HepG2 (cell line): ENCODE results near the gene CNNM1. TPM values are rescaled to one million over a fixed set of nuclear protein-coding genes. Genes with fewer than 3 reads are reported as not detected.
A peak's percentile ranks its signal among the peaks of the same experiment; 100 is the strongest.

Experiments
- ARID3A ChIP-seq: IDR thresholded peaks from 2 replicates; pipeline ENCODE4 v1.6.1; 2012; ENCODE audit warnings: low read depth, low read length, improper control_type of control experiment
- CCDC6 ChIP-seq: sonication (generic); formaldehyde crosslinking; IDR thresholded peaks from 2 replicates; pipeline ENCODE4 v1.8.1; 2022; ENCODE audit warnings: mild to moderate bottlenecking, missing genetic modification reagents, moderate library complexity
- EP300 ChIP-seq, 3 experiments: sonication (generic) in 1 of 3; formaldehyde crosslinking in 1 of 3; IDR thresholded peaks; 2 replicates each; pipeline versions ENCODE4 v1.5.1 to v1.6.1; 2011 to 2020; ENCODE audit warnings: low read depth in 2 of 3, low read length in 2 of 3, borderline replicate concordance in 1 of 3, improper control_type of control experiment in 1 of 3, mild to moderate bottlenecking in 1 of 3, missing genetic modification reagents in 1 of 3, moderate library complexity in 1 of 3
- FOSL2 ChIP-seq: sonication (generic); formaldehyde crosslinking; IDR thresholded peaks from 2 replicates; pipeline ENCODE4 v1.4.0; 2020; ENCODE audit warnings: missing genetic modification reagents
- FOXA3 ChIP-seq: IDR thresholded peaks from 2 replicates; pipeline ENCODE4 v1.6.1; 2016; ENCODE audit warnings: missing genetic modification reagents, missing compliant biosample characterization
- FOXM1 ChIP-seq: sonication (generic); formaldehyde crosslinking; IDR thresholded peaks from 2 replicates; pipeline ENCODE4 v1.5.0; 2020; ENCODE audit warnings: missing genetic modification reagents
- JUN ChIP-seq: sonication (generic); formaldehyde crosslinking; IDR thresholded peaks from 2 replicates; pipeline ENCODE4 v1.4.0; 2020; ENCODE audit warnings: mild to moderate bottlenecking, missing genetic modification reagents
- KAT7 ChIP-seq: IDR thresholded peaks from 2 replicates; pipeline ENCODE4 v1.6.1; 2018; ENCODE audit warnings: borderline replicate concordance, missing compliant biosample characterization
- MLX ChIP-seq: IDR thresholded peaks from 2 replicates; pipeline ENCODE4 v1.6.1; 2016
- MTF1 ChIP-seq: sonication (generic); formaldehyde crosslinking; IDR thresholded peaks from 2 replicates; pipeline ENCODE4 v1.5.0; 2020; ENCODE audit warnings: missing genetic modification reagents
- POGZ ChIP-seq: sonication (generic); formaldehyde crosslinking; IDR thresholded peaks from 2 replicates; pipeline ENCODE4 v1.4.0; 2020; ENCODE audit warnings: mild to moderate bottlenecking, missing genetic modification reagents
- RCOR2 ChIP-seq: IDR thresholded peaks from 2 replicates; pipeline ENCODE4 v1.6.1; 2016; ENCODE audit warnings: missing biosample characterization, missing genetic modification reagents
- THAP11 ChIP-seq: IDR thresholded peaks from 2 replicates; pipeline ENCODE4 v1.6.1; 2016; ENCODE audit warnings: missing biosample characterization, missing genetic modification reagents
- ZBED4 ChIP-seq: sonication (generic); formaldehyde crosslinking; IDR thresholded peaks from 2 replicates; pipeline ENCODE4 v1.4.0; 2020; ENCODE audit warnings: missing genetic modification reagents, borderline replicate concordance
- ZBTB1 ChIP-seq: sonication (generic); formaldehyde crosslinking; IDR thresholded peaks from 2 replicates; pipeline ENCODE4 v1.4.0; 2020; ENCODE audit warnings: missing genetic modification reagents, borderline replicate concordance
- ZBTB7A ChIP-seq: sonication (generic); formaldehyde crosslinking; IDR thresholded peaks from 2 replicates; pipeline ENCODE4 v1.8.0; 2022; ENCODE audit warnings: mild to moderate bottlenecking, missing genetic modification reagents
- ZMYM4 ChIP-seq: sonication (generic); formaldehyde crosslinking; IDR thresholded peaks from 2 replicates; pipeline ENCODE4 v1.8.1; 2023; ENCODE audit warnings: mild to moderate bottlenecking, missing genetic modification reagents
- ZNF274 ChIP-seq: sonication (generic); formaldehyde crosslinking; IDR thresholded peaks from 2 replicates; pipeline ENCODE4 v1.5.1; 2020; ENCODE audit warnings: mild to moderate bottlenecking, missing genetic modification reagents
- ZNF430 ChIP-seq: sonication (generic); formaldehyde crosslinking; IDR thresholded peaks from 2 replicates; pipeline ENCODE4 v1.9.0; 2021; ENCODE audit warnings: mild to moderate bottlenecking, missing genetic modification reagents
- polyA plus RNA-seq, 8 experiments: library from polyadenylated mRNA; depleted of rRNA in 3 of 8; stranded (reverse) in 7 of 8; unstranded in 1 of 8; fragments of >200 nt; fragmentation: Illumina TruSeq in 4 of 8; extraction: Trizol in 4 of 8; gene quantifications; 2 replicates each; pipeline versions ENCODE4 v1.2.1 to v1.2.3, GENCODE V29; 2011 to 2016; ENCODE audit warnings: low read depth in 4 of 8, missing spikeins in 1 of 8, mixed read lengths in 1 of 8; ENCODE audit not compliant: insufficient read depth in 1 of 8
- total RNA-seq, 5 experiments: library from RNA; depleted of rRNA; stranded (reverse); fragments of >200 nt; fragmentation: Illumina TruSeq; extraction: Trizol; gene quantifications; 2 replicates each; pipeline ENCODE4 v1.2.3, GENCODE V29; 2016; ENCODE audit warnings: low read depth in 1 of 5
- TF ChIP-seq, protein P1 (sequence below): sonication (generic); formaldehyde crosslinking; IDR thresholded peaks from 2 replicates; pipeline ENCODE4 v1.4.0; 2020; ENCODE audit warnings: missing genetic modification reagents
- TF ChIP-seq, protein P2 (sequence below): IDR thresholded peaks from 2 replicates; pipeline ENCODE4 v1.6.1; 2016; ENCODE audit warnings: missing genetic modification reagents, missing compliant biosample characterization
- TF ChIP-seq, protein P3 (sequence below): sonication (generic); formaldehyde crosslinking; IDR thresholded peaks from 2 replicates; pipeline ENCODE4 v1.8.1; 2023; ENCODE audit warnings: mild to moderate bottlenecking, moderate library complexity, missing genetic modification reagents

CNNM1 gene
- total and polyA plus RNA-seq, 2 of the 13 experiments (the other 11 are each of a cell fraction or from before 2014, with no cell fraction given), result 4.3 to 9.6 TPM

- 0 out of 2 replicates have a peak, but pooled peaks have one; percentile 33 for TF ChIP-seq ZBED4 (CRISPR knock-in tag)
- no peak for TF ChIP-seq FOXM1 (CRISPR knock-in tag)
- TF ChIP-seq, protein P1, sequence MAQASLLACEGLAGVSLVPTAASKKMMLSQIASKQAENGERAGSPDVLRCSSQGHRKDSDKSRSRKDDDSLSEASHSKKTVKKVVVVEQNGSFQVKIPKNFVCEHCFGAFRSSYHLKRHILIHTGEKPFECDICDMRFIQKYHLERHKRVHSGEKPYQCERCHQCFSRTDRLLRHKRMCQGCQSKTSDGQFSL (CRISPR knock-in tag), result no peak
- TF ChIP-seq FOXA3, result peak; percentile 99
- TF ChIP-seq MLX (CRISPR knock-in tag), result peak; percentile 75; the same call in 1 of the 2 replicates
- no peak for TF ChIP-seq KAT7 (CRISPR knock-in tag)
- peak; percentile 42 to 94; a peak in 2 of 4 replicates for TF ChIP-seq EP300 (IDR thresholded peaks at IDR 0.05; ENCODE audit: low read depth in 2 of 2, low read length in 2 of 2)
- peak; percentile 89; the same call in 1 of the 2 replicates for TF ChIP-seq EP300 (CRISPR knock-in tag; IDR thresholded peaks at IDR 0.05; ENCODE audit: borderline replicate concordance)
- peak; percentile 62; the same call in 1 of the 2 replicates for TF ChIP-seq ZNF430 (CRISPR knock-in tag)
- TF ChIP-seq MTF1 (CRISPR knock-in tag), result 0 out of 2 replicates have a peak, but pooled peaks have one; percentile 42
- peak; percentile 76; the same call in 1 of the 2 replicates for TF ChIP-seq JUN (CRISPR knock-in tag)
- peak; percentile 63; the same call in 1 of the 2 replicates for TF ChIP-seq CCDC6
- peak; percentile 80 for TF ChIP-seq ZMYM4 (CRISPR knock-in tag)
- TF ChIP-seq ZNF274 (CRISPR knock-in tag), result no peak
- TF ChIP-seq POGZ (CRISPR knock-in tag), result peak; percentile 83
- TF ChIP-seq, protein P2, sequence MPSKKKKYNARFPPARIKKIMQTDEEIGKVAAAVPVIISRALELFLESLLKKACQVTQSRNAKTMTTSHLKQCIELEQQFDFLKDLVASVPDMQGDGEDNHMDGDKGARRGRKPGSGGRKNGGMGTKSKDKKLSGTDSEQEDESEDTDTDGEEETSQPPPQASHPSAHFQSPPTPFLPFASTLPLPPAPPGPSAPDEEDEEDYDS (CRISPR knock-in tag), result 0 out of 2 replicates have a peak, but pooled peaks have one; percentile 29
- TF ChIP-seq ARID3A, result peak; percentile 95
- TF ChIP-seq ZBTB7A (CRISPR knock-in tag), result no peak
- TF ChIP-seq THAP11 (CRISPR knock-in tag), result peak; percentile 74
- peak; percentile 97 for TF ChIP-seq RCOR2 (CRISPR knock-in tag)
- TF ChIP-seq FOSL2, result peak; percentile 86
- no peak for TF ChIP-seq ZBTB1
- TF ChIP-seq, protein P3, sequence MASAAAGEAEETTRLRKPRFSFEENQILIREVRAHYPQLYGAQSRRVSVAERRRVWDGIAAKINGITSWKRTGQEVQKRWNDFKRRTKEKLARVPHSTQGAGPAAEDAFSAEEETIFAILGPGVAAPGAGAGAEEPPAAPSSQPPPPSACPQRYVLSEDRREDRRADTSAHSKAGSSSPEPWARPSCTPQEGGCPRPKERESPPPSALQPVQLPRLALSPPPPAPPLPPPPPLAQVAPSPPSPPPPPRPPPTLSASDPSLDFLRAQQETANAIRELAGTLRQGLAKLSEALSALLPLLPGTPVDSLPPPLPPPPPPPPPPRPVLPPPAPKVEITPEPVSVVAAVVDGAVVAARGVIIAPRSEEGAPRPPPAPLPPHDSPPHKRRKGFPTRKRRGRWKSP (CRISPR knock-in tag), result no peak
These were observed 92.1 kb downstream of the CNNM1 start (continued) for GRCh38 chr10:99421233-99421739.
